K562 (cell line): ENCODE data around the gene IPO13. TPM values are rescaled to one million over a fixed set of nuclear protein-coding genes. Genes with fewer than 3 reads are reported as not detected.

Source experiments
- ASH1L ChIP-seq: fragments of 450-650 bp; IDR thresholded peaks from 2 replicates; pipeline ENCODE4 v1.6.1; 2018; ENCODE audit warnings: borderline replicate concordance, mild to moderate bottlenecking, low read depth; ENCODE audit not compliant: partially characterized antibody
- E2F6 ChIP-seq, 2 experiments: IDR thresholded peaks; 2 replicates each; pipeline ENCODE4 v1.6.1; 2011; ENCODE audit warnings: borderline replicate concordance in 1 of 2, control low read depth in 1 of 2, low read depth in 1 of 2, low read length in 1 of 2, mild to moderate bottlenecking in 1 of 2, mixed read lengths in 1 of 2, moderate library complexity in 1 of 2; ENCODE audit not compliant: insufficient read depth in 1 of 2, insufficient read length in 1 of 2, poor library complexity in 1 of 2, severe bottlenecking in 1 of 2; ENCODE audit errors: extremely low read depth in 1 of 2
- ELF1 ChIP-seq: fragments of 200-800 bp; sonication (Bioruptor generic); IDR thresholded peaks from 2 replicates; pipeline ENCODE4 v1.6.1; 2016; ENCODE audit warnings: missing genetic modification characterization, missing compliant biosample characterization
- HCFC1 ChIP-seq: IDR thresholded peaks from 2 replicates; pipeline ENCODE4 v1.6.1; 2012; ENCODE audit warnings: low read depth, low read length, improper control_type of control experiment
- HNRNPLL ChIP-seq: fragments of 200-400 bp; formaldehyde crosslinking; IDR thresholded peaks from 2 replicates; pipeline ENCODE4 v1.6.1; 2017; ENCODE audit warnings: low read length, low read depth, mild to moderate bottlenecking; ENCODE audit not compliant: poor library complexity, severe bottlenecking
- MTA2 ChIP-seq: fragments of 450-650 bp; IDR thresholded peaks from 2 replicates; pipeline ENCODE4 v1.6.1; 2016; ENCODE audit warnings: low read depth
- NEUROD1 ChIP-seq: fragments of 150-350 bp; IDR thresholded peaks from 2 replicates; pipeline ENCODE4 v1.6.1; 2014; ENCODE audit warnings: borderline replicate concordance, low read length, low read depth; ENCODE audit not compliant: partially characterized antibody
- PHF8 ChIP-seq: fragments of 200-600 bp; sonication (generic); IDR thresholded peaks from 2 replicates; pipeline ENCODE4 v1.6.1; 2012; ENCODE audit warnings: mixed run types, mild to moderate bottlenecking, inconsistent platforms, low read length, moderate library complexity, borderline replicate concordance
- PKNOX1 ChIP-seq: fragments of 450-650 bp; IDR thresholded peaks from 2 replicates; pipeline ENCODE4 v1.6.1; 2016
- TFAM ChIP-seq: fragments of 250-450 bp; sonication (Bioruptor Pico); conservative IDR thresholded peaks from 2 replicates; pipeline ENCODE4 v1.5.0; 2021; ENCODE audit warnings: mild to moderate bottlenecking, moderate library complexity
- YY1 ChIP-seq, 3 experiments: IDR thresholded peaks; 2 replicates each; pipeline ENCODE4 v1.6.1; 2011; ENCODE audit warnings: low read length in 2 of 3, mild to moderate bottlenecking in 2 of 3, moderate library complexity in 2 of 3, borderline replicate concordance in 1 of 3, control low read depth in 1 of 3, low read depth in 1 of 3; ENCODE audit not compliant: insufficient read depth in 3 of 3, insufficient replicate concordance in 2 of 3, control insufficient read depth in 1 of 3, insufficient read length in 1 of 3; ENCODE audit errors: extremely low read depth in 1 of 3
- ZNF212 ChIP-seq: fragments of 450-650 bp; formaldehyde crosslinking; IDR thresholded peaks from 2 replicates; pipeline ENCODE4 v1.4.0; 2020; ENCODE audit warnings: mild to moderate bottlenecking
- ZNF24 ChIP-seq: fragments of 450-650 bp; IDR thresholded peaks from 2 replicates; pipeline ENCODE4 v1.6.1; 2016
- polyA plus RNA-seq, 8 experiments: library from polyadenylated mRNA; depleted of rRNA in 4 of 8; stranded (reverse) in 5 of 8; unstranded in 3 of 8; fragments of >200 nt; fragmentation: Nextera tagmentation in 2 of 8; fragmentation: Illumina TruSeq in 1 of 8; extraction: Ambion mirVana in 2 of 8; extraction: Trizol in 1 of 8; gene quantifications; 2 replicates each; pipeline versions ENCODE4 v1.2.1 to v1.2.3, GENCODE V29; 2011 to 2014; ENCODE audit warnings: inconsistent platforms in 1 of 8, missing spikeins in 1 of 8
- total RNA-seq, 7 experiments: library from RNA; depleted of rRNA in 6 of 7; stranded (reverse); fragments of >200 nt in 6 of 7; fragmentation: Illumina TruSeq in 2 of 7; extraction: Trizol in 2 of 7; gene quantifications; 2 replicates each; pipeline versions ENCODE4 v1.2.1 to v1.2.3, GENCODE V29; 2011 to 2021; ENCODE audit warnings: low replicate concordance in 1 of 7
- TF ChIP-seq, protein P1 (sequence below): sonication (generic); IDR thresholded peaks from 2 replicates; pipeline ENCODE4 v1.6.1; 2016
- TF ChIP-seq, protein P2 (sequence below): fragments of 150-350 bp; IDR thresholded peaks from 2 replicates; pipeline ENCODE4 v1.6.1; 2014; ENCODE audit warnings: low read depth, mild to moderate bottlenecking, low read length, borderline replicate concordance
- TF ChIP-seq, protein P3 (sequence below): fragments of 250-450 bp; sonication (Bioruptor Pico); IDR thresholded peaks from 2 replicates; pipeline ENCODE4 v1.8.0; 2021; ENCODE audit warnings: borderline replicate concordance, mild to moderate bottlenecking, moderate library complexity; ENCODE audit not compliant: poor library complexity, severe bottlenecking

The IPO13 gene
- total and polyA plus RNA-seq, 9 of the 15 experiments (the other 6 are each of a cell fraction or from before 2014, with no cell fraction given) = 7.0 to 30.8 (median 16.2) TPM

- TF ChIP-seq ZNF24 (peak; percentile 47; the same call in 1 of the 2 replicates), E2F6 (IDR thresholded peaks at IDR 0.05; ENCODE audit: borderline replicate concordance in 1 of 2, extremely low read depth in 1 of 2, insufficient read depth in 1 of 2, insufficient read length in 1 of 2, low read depth in 1 of 2, low read length in 1 of 2, poor library complexity in 1 of 2, severe bottlenecking in 1 of 2) (peak; percentile 29 to 34), TFAM (CRISPR knock-in tag) (no peak), ZNF212 (CRISPR knock-in tag) (peak; percentile 70; the same call in 1 of the 2 replicates), HNRNPLL (peak; percentile 30), PKNOX1 (peak; percentile 69), PHF8 (peak; percentile 83; the same call in 1 of the 2 replicates), ASH1L (peak; percentile 92), NEUROD1 (peak; percentile 71), MTA2 (0 out of 2 replicates have a peak, but pooled peaks have one; percentile 27), YY1 (IDR thresholded peaks at IDR 0.05; ENCODE audit: borderline replicate concordance in 1 of 3, control insufficient read depth in 1 of 3, extremely low read depth in 1 of 3, insufficient read depth in 3 of 3, insufficient read length in 1 of 3, insufficient replicate concordance in 2 of 3, low read depth in 1 of 3, low read length in 2 of 3) (peak in 2 of 3 experiments; percentile 53 to 70), HCFC1 (peak; percentile 97), ELF1 (tag) (peak; percentile 98)
- TF ChIP-seq, protein P1, sequence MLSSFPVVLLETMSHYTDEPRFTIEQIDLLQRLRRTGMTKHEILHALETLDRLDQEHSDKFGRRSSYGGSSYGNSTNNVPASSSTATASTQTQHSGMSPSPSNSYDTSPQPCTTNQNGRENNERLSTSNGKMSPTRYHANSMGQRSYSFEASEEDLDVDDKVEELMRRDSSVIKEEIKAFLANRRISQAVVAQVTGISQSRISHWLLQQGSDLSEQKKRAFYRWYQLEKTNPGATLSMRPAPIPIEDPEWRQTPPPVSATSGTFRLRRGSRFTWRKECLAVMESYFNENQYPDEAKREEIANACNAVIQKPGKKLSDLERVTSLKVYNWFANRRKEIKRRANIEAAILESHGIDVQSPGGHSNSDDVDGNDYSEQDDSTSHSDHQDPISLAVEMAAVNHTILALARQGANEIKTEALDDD = no peak
- TF ChIP-seq, protein P2, sequence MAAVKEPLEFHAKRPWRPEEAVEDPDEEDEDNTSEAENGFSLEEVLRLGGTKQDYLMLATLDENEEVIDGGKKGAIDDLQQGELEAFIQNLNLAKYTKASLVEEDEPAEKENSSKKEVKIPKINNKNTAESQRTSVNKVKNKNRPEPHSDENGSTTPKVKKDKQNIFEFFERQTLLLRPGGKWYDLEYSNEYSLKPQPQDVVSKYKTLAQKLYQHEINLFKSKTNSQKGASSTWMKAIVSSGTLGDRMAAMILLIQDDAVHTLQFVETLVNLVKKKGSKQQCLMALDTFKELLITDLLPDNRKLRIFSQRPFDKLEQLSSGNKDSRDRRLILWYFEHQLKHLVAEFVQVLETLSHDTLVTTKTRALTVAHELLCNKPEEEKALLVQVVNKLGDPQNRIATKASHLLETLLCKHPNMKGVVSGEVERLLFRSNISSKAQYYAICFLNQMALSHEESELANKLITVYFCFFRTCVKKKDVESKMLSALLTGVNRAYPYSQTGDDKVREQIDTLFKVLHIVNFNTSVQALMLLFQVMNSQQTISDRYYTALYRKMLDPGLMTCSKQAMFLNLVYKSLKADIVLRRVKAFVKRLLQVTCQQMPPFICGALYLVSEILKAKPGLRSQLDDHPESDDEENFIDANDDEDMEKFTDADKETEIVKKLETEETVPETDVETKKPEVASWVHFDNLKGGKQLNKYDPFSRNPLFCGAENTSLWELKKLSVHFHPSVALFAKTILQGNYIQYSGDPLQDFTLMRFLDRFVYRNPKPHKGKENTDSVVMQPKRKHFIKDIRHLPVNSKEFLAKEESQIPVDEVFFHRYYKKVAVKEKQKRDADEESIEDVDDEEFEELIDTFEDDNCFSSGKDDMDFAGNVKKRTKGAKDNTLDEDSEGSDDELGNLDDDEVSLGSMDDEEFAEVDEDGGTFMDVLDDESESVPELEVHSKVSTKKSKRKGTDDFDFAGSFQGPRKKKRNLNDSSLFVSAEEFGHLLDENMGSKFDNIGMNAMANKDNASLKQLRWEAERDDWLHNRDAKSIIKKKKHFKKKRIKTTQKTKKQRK = peak; percentile 67; the same call in 1 of the 2 replicates
- TF ChIP-seq, protein P3, sequence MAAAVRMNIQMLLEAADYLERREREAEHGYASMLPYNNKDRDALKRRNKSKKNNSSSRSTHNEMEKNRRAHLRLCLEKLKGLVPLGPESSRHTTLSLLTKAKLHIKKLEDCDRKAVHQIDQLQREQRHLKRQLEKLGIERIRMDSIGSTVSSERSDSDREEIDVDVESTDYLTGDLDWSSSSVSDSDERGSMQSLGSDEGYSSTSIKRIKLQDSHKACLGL (CRISPR knock-in tag) = peak; percentile 95
Observed at GRCh38 chr1:43969746-43970466, 23.2 kb downstream of the IPO13 start, which contains the start of gene DPH2 (continued).
